HepG2 (cell line): ENCODE measurements around the gene SPECC1L. TPM values are rescaled to one million over a fixed set of nuclear protein-coding genes. Genes with fewer than 3 reads are reported as not detected.

Source experiments
- CENPX ChIP-seq: sonication (generic); formaldehyde crosslinking; IDR thresholded peaks from 2 replicates; pipeline ENCODE4 v1.9.0; 2021; ENCODE audit warnings: mild to moderate bottlenecking, missing genetic modification reagents, moderate library complexity
- CREM ChIP-seq, 2 experiments: sonication (generic) in 1 of 2; formaldehyde crosslinking in 1 of 2; IDR thresholded peaks; 2 replicates each; pipeline versions ENCODE4 v1.4.0 to v1.6.1; 2016 to 2020; ENCODE audit warnings: antibody characterized with exemption in 1 of 2, mild to moderate bottlenecking in 1 of 2, missing genetic modification reagents in 1 of 2
- ELF3 ChIP-seq: IDR thresholded peaks from 2 replicates; pipeline ENCODE4 v1.6.1; 2016; ENCODE audit warnings: missing genetic modification reagents, missing compliant biosample characterization
- KDM1A ChIP-seq: IDR thresholded peaks from 2 replicates; pipeline ENCODE4 v1.6.1; 2016; ENCODE audit warnings: missing compliant biosample characterization
- MIER3 ChIP-seq: IDR thresholded peaks from 2 replicates; pipeline ENCODE4 v1.6.1; 2016; ENCODE audit warnings: missing compliant biosample characterization, borderline replicate concordance
- MXI1 ChIP-seq: IDR thresholded peaks from 3 replicates; pipeline ENCODE4 v1.6.1; 2012; ENCODE audit warnings: low read depth, low read length, inconsistent platforms, borderline replicate concordance
- NCOA2 ChIP-seq: sonication (generic); formaldehyde crosslinking; IDR thresholded peaks from 2 replicates; pipeline ENCODE4 v1.8.0; 2022; ENCODE audit warnings: inconsistent platforms
- PHF21A ChIP-seq: sonication (generic); formaldehyde crosslinking; IDR thresholded peaks from 2 replicates; pipeline ENCODE4 v1.5.0; 2020; ENCODE audit warnings: mild to moderate bottlenecking, missing genetic modification reagents
- RAD21 ChIP-seq: fragments of 450-650 bp; formaldehyde crosslinking; IDR thresholded peaks from 2 replicates; pipeline ENCODE4 v1.5.0; 2020; ENCODE audit warnings: mild to moderate bottlenecking
- SALL1 ChIP-seq: sonication (generic); formaldehyde crosslinking; IDR thresholded peaks from 2 replicates; pipeline ENCODE4 v1.8.0; 2022; ENCODE audit warnings: mild to moderate bottlenecking, missing genetic modification reagents
- SCMH1 ChIP-seq: sonication (generic); formaldehyde crosslinking; IDR thresholded peaks from 2 replicates; pipeline ENCODE4 v1.9.0; 2021; ENCODE audit warnings: missing genetic modification reagents, mild to moderate bottlenecking, borderline replicate concordance
- SETDB1 ChIP-seq: sonication (generic); formaldehyde crosslinking; IDR thresholded peaks from 2 replicates; pipeline ENCODE4 v1.5.1; 2020; ENCODE audit warnings: missing genetic modification reagents, mild to moderate bottlenecking, borderline replicate concordance
- ZBTB38 ChIP-seq: sonication (generic); formaldehyde crosslinking; IDR thresholded peaks from 2 replicates; pipeline ENCODE4 v1.5.1; 2020; ENCODE audit warnings: mild to moderate bottlenecking, missing genetic modification reagents
- ZNF34 ChIP-seq: sonication (generic); formaldehyde crosslinking; IDR thresholded peaks from 2 replicates; pipeline ENCODE4 v1.4.0; 2020; ENCODE audit warnings: mild to moderate bottlenecking, missing genetic modification reagents, borderline replicate concordance
- ZNF441 ChIP-seq: sonication (generic); formaldehyde crosslinking; IDR thresholded peaks from 2 replicates; pipeline ENCODE4 v1.7.0; 2021; ENCODE audit warnings: missing genetic modification reagents, borderline replicate concordance
- ZNF468 ChIP-seq: sonication (generic); formaldehyde crosslinking; IDR thresholded peaks from 2 replicates; pipeline ENCODE4 v1.8.0; 2022; ENCODE audit warnings: mild to moderate bottlenecking, moderate library complexity, missing genetic modification reagents
- ZNF891 ChIP-seq: sonication (generic); formaldehyde crosslinking; IDR thresholded peaks from 2 replicates; pipeline ENCODE4 v1.5.0; 2020; ENCODE audit warnings: mild to moderate bottlenecking, missing genetic modification reagents
- ZSCAN21 ChIP-seq: sonication (generic); formaldehyde crosslinking; IDR thresholded peaks from 2 replicates; pipeline ENCODE4 v1.8.0; 2022; ENCODE audit warnings: mild to moderate bottlenecking, missing genetic modification reagents, moderate library complexity, borderline replicate concordance
- ZSCAN22 ChIP-seq: sonication (generic); formaldehyde crosslinking; IDR thresholded peaks from 2 replicates; pipeline ENCODE4 v1.4.0; 2020; ENCODE audit warnings: mild to moderate bottlenecking, missing genetic modification reagents
- ZSCAN30 ChIP-seq: sonication (generic); formaldehyde crosslinking; IDR thresholded peaks from 2 replicates; pipeline ENCODE4 v1.5.0; 2020; ENCODE audit warnings: mild to moderate bottlenecking, missing genetic modification reagents
- ZSCAN9 ChIP-seq: IDR thresholded peaks from 2 replicates; pipeline ENCODE4 v1.6.1; 2016; ENCODE audit warnings: borderline replicate concordance
- polyA plus RNA-seq, 8 experiments: library from polyadenylated mRNA; depleted of rRNA in 3 of 8; stranded (reverse) in 7 of 8; unstranded in 1 of 8; fragments of >200 nt; fragmentation: Illumina TruSeq in 4 of 8; extraction: Trizol in 4 of 8; gene quantifications; 2 replicates each; pipeline versions ENCODE4 v1.2.1 to v1.2.3, GENCODE V29; 2011 to 2016; ENCODE audit warnings: low read depth in 4 of 8, missing spikeins in 1 of 8, mixed read lengths in 1 of 8; ENCODE audit not compliant: insufficient read depth in 1 of 8
- total RNA-seq, 5 experiments: library from RNA; depleted of rRNA; stranded (reverse); fragments of >200 nt; fragmentation: Illumina TruSeq; extraction: Trizol; gene quantifications; 2 replicates each; pipeline ENCODE4 v1.2.3, GENCODE V29; 2016; ENCODE audit warnings: low read depth in 1 of 5
- TF ChIP-seq, protein P1 (sequence below): sonication (generic); formaldehyde crosslinking; IDR thresholded peaks from 2 replicates; pipeline ENCODE4 v1.9.0; 2021; ENCODE audit warnings: missing genetic modification reagents, mild to moderate bottlenecking, borderline replicate concordance
- TF ChIP-seq, protein P2 (sequence below): sonication (generic); formaldehyde crosslinking; IDR thresholded peaks from 2 replicates; pipeline ENCODE4 v1.4.0; 2020; ENCODE audit warnings: missing genetic modification reagents, borderline replicate concordance
- TF ChIP-seq, protein P3 (sequence below): sonication (generic); formaldehyde crosslinking; IDR thresholded peaks from 2 replicates; pipeline ENCODE4 v1.4.0; 2020; ENCODE audit warnings: missing genetic modification reagents, borderline replicate concordance

SPECC1L gene
- total and polyA plus RNA-seq, 2 of the 13 experiments (the other 11 are each of a cell fraction or from before 2014, with no cell fraction given), result 14.1 to 30.3 TPM

DNA sequence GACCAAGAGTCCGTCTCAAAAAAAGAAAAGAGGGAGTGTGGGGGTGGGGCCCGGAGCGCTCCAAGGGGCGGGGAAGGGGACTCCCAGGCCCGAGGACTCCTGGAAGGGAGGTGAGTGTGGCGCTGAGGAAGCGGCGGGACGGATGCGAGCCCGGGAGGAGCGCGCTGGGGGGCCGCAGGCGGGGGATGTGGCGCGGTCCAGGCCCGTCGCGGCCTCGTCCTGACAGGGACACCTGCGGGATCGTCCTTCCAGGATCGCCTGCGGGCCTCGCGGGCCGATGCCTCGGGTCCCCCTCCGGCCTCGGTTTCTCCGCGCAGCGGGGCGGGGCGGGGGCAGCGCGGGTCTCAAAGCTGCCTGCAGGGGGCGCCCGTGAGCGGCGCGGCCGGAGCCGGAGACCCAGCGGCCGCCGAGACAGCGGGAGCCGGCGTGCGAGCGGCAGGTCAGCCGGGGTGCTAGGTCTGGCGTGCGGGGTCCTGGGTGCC lies 152.9 kb downstream of the SPECC1L start (continued):
- peak; percentile 16; the same call in 1 of the 2 replicates for TF ChIP-seq ZBTB38 (CRISPR knock-in tag)
- TF ChIP-seq ZSCAN30, result no peak
- no peak for TF ChIP-seq ZSCAN9 (CRISPR knock-in tag)
- 0 out of 2 replicates have a peak, but pooled peaks have one; percentile 27 for TF ChIP-seq ZNF441 (CRISPR knock-in tag)
- TF ChIP-seq CENPX (CRISPR knock-in tag), result no peak
- TF ChIP-seq ELF3 (CRISPR knock-in tag), result no peak
- no peak for TF ChIP-seq PHF21A (CRISPR knock-in tag)
- TF ChIP-seq NCOA2, result no peak
- TF ChIP-seq ZNF34, result no peak
- TF ChIP-seq MXI1, result no peak
- TF ChIP-seq, protein P1, sequence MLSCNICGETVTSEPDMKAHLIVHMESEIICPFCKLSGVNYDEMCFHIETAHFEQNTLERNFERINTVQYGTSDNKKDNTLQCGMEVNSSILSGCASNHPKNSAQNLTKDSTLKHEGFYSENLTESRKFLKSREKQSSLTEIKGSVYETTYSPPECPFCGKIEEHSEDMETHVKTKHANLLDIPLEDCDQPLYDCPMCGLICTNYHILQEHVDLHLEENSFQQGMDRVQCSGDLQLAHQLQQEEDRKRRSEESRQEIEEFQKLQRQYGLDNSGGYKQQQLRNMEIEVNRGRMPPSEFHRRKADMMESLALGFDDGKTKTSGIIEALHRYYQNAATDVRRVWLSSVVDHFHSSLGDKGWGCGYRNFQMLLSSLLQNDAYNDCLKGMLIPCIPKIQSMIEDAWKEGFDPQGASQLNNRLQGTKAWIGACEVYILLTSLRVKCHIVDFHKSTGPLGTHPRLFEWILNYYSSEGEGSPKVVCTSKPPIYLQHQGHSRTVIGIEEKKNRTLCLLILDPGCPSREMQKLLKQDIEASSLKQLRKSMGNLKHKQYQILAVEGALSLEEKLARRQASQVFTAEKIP, result no peak
- TF ChIP-seq KDM1A, result no peak
- TF ChIP-seq ZSCAN21 (CRISPR knock-in tag), result 0 out of 2 replicates have a peak, but pooled peaks have one; percentile 29
- no peak for TF ChIP-seq ZNF891 (CRISPR knock-in tag)
- TF ChIP-seq, protein P2, sequence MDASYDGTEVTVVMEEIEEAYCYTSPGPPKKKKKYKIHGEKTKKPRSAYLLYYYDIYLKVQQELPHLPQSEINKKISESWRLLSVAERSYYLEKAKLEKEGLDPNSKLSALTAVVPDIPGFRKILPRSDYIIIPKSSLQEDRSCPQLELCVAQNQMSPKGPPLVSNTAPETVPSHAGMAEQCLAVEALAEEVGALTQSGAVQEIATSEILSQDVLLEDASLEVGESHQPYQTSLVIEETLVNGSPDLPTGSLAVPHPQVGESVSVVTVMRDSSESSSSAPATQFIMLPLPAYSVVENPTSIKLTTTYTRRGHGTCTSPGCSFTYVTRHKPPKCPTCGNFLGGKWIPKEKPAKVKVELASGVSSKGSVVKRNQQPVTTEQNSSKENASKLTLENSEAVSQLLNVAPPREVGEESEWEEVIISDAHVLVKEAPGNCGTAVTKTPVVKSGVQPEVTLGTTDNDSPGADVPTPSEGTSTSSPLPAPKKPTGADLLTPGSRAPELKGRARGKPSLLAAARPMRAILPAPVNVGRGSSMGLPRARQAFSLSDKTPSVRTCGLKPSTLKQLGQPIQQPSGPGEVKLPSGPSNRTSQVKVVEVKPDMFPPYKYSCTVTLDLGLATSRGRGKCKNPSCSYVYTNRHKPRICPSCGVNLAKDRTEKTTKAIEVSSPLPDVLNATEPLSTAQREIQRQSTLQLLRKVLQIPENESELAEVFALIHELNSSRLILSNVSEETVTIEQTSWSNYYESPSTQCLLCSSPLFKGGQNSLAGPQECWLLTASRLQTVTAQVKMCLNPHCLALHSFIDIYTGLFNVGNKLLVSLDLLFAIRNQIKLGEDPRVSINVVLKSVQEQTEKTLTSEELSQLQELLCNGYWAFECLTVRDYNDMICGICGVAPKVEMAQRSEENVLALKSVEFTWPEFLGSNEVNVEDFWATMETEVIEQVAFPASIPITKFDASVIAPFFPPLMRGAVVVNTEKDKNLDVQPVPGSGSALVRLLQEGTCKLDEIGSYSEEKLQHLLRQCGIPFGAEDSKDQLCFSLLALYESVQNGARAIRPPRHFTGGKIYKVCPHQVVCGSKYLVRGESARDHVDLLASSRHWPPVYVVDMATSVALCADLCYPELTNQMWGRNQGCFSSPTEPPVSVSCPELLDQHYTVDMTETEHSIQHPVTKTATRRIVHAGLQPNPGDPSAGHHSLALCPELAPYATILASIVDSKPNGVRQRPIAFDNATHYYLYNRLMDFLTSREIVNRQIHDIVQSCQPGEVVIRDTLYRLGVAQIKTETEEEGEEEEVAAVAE, result no peak
- no peak for TF ChIP-seq SETDB1 (CRISPR knock-in tag)
- peak; percentile 87 for TF ChIP-seq RAD21 (CRISPR knock-in tag)
- TF ChIP-seq, protein P3, sequence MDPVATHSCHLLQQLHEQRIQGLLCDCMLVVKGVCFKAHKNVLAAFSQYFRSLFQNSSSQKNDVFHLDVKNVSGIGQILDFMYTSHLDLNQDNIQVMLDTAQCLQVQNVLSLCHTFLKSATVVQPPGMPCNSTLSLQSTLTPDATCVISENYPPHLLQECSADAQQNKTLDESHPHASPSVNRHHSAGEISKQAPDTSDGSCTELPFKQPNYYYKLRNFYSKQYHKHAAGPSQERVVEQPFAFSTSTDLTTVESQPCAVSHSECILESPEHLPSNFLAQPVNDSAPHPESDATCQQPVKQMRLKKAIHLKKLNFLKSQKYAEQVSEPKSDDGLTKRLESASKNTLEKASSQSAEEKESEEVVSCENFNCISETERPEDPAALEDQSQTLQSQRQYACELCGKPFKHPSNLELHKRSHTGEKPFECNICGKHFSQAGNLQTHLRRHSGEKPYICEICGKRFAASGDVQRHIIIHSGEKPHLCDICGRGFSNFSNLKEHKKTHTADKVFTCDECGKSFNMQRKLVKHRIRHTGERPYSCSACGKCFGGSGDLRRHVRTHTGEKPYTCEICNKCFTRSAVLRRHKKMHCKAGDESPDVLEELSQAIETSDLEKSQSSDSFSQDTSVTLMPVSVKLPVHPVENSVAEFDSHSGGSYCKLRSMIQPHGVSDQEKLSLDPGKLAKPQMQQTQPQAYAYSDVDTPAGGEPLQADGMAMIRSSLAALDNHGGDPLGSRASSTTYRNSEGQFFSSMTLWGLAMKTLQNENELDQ (CRISPR knock-in tag), result no peak
- no peak for TF ChIP-seq SCMH1
- no peak for TF ChIP-seq ZNF468
- 0 out of 2 replicates have a peak, but pooled peaks have one; percentile 14 for TF ChIP-seq SALL1
- no peak for TF ChIP-seq ZSCAN22 (CRISPR knock-in tag)
- TF ChIP-seq CREM (IDR thresholded peaks at IDR 0.05), result no peak
- TF ChIP-seq CREM (CRISPR knock-in tag; IDR thresholded peaks at IDR 0.05), result no peak
- TF ChIP-seq MIER3 (CRISPR knock-in tag), result no peak
